Adrenal gland (tissue), 12 donors: ENCODE data around the gene TLCD2. TPM values are rescaled to one million over a fixed set of nuclear protein-coding genes. Genes with fewer than 3 reads are reported as not detected.
"Not testable (repeated sequence)": the region's sequence is repeated elsewhere in the genome, so short reads cannot be mapped to it uniquely, and the experiment has no call there.

Source experiments
- DNase-seq, 7 donors: peaks; one replicate each; pipeline ENCODE4 v3.0.0-alpha.2; 2019 to 2020
- H3K27ac ChIP-seq, 5 donors: fragments of 200-600 bp; sonication (generic) in 4 of 5; 1 replicate in 3 of 5; 2 replicates in 2 of 5; pipeline versions ENCODE4 v1.5.1 to v1.8.0; 2016 to 2020; ENCODE audit warnings: mild to moderate bottlenecking in 1 of 5
- H3K27me3 ChIP-seq: fragments of 200-600 bp; 2 replicates; pipeline ENCODE4 v1.8.0; 2021
- H3K36me3 ChIP-seq, 2 donors: fragments of 200-600 bp; replicated peaks in 1 of 2; 1 replicate in 1 of 2; 2 replicates in 1 of 2; pipeline versions ENCODE4 v1.5.1 to v1.8.0; 2018 to 2022
- H3K4me1 ChIP-seq, 2 donors: fragments of 200-600 bp; replicated peaks in 1 of 2; 1 replicate in 1 of 2; 2 replicates in 1 of 2; pipeline versions ENCODE4 v1.5.1 to v1.8.0; 2018 to 2021
- H3K4me3 ChIP-seq, 4 donors: fragments of 200-600 bp; sonication (generic) in 3 of 4; one replicate each; pipeline ENCODE4 v1.5.1; 2016 to 2018
- H3K9me3 ChIP-seq, 3 donors: fragments of 200-600 bp; sonication (generic) in 1 of 3; replicated peaks in 1 of 3; 1 replicate in 2 of 3; 2 replicates in 1 of 3; pipeline versions ENCODE4 v1.5.1 to v1.8.0; 2016 to 2021
- CTCF ChIP-seq, 6 experiments: fragments of 450-650 bp in 4 of 6; fragments of 200-600 bp in 2 of 6; sonication (generic) in 1 of 6; IDR thresholded peaks; 1 replicate in 5 of 6; 2 replicates in 1 of 6; pipeline versions ENCODE4 v1.5.1 to v1.8.0; 2016 to 2021; ENCODE audit warnings: antibody characterized with exemption in 6 of 6, mild to moderate bottlenecking in 2 of 6, moderate library complexity in 1 of 6
- POLR2A ChIP-seq, 2 donors: fragments of 450-650 bp; IDR thresholded peaks; one replicate each; pipeline ENCODE4 v1.6.1; 2017; ENCODE audit warnings: antibody characterized with exemption in 2 of 2, mild to moderate bottlenecking in 2 of 2, moderate library complexity in 1 of 2
- WGBS, 4 donors: extraction: QIAGEN DNeasy Blood & Tissue Kit in 2 of 4; methylation state at CpG; one replicate each; pipeline versions ENCODE4 v1.1.5 to v1.1.7; 2013 to 2017; 5-methylcytosine and 5-hydroxymethylcytosine counted together
- intact Hi-C, 2 donors: fragments of 100-400 bp; cut with DNase I; formaldehyde crosslinking; loops; one replicate each; pipeline versions ENCODE4 v1.14.1 to v1.15.0; 2022 to 2023
- polyA plus RNA-seq, 3 donors: library from polyadenylated mRNA; stranded (reverse); fragments of 200-250 nt in 2 of 3; fragments of 350-450 nt in 1 of 3; fragmentation: Illumina TruSeq in 1 of 3; extraction: RNeasy Lipid Tissue Mini Kit (QIAGEN cat#74804) in 1 of 3; gene quantifications; one replicate each; pipeline ENCODE4 v1.2.3, GENCODE V29; 2013 to 2014
- total RNA-seq, 9 donors: library from RNA; depleted of rRNA in 4 of 9; stranded (reverse); fragments of >200 nt in 4 of 9; fragments of 120-200 nt in 1 of 9; fragmentation: NEBNext Ultra II Directional in 1 of 9; extraction: Animal tissue kit (Norgen Biotek cat#: 25700) in 1 of 9; gene quantifications; one replicate each; pipeline versions ENCODE4 v1.1.0 to v1.2.4, GENCODE V29; 2013 to 2023
- donor health status: healthy with polysubstance abuse.
- donor health status: Bipolar disorder and iron deficiency.
- donor health status: DM: yes; HTN: yes; CAD: no.
- donor health status: DM: no; HTN: no; CAD: no.
- donor health status: DM: no; HTN: no; CAD: no.
- donor health status: DM: yes; HTN: yes; CAD: no.

The TLCD2 gene
- total and polyA plus RNA-seq, 12 donors: 4.3 to 58.8 (median 10.6) TPM

GRCh38 chr17:1697681-1698080 is 12.5 kb downstream of the TLCD2 start:
- no peak overlapping the region for H3K27ac ChIP-seq
- H3K4me1 ChIP-seq: no peaks in the 10 kb centered on the region
- 49 to 66% (median 59%) methylated on average over 4 to 5 of the region's 5 CpGs for WGBS, 4 donors
- DNase-seq: no peak
- H3K9me3 ChIP-seq: no peaks in the 10 kb centered on the region
- H3K36me3 ChIP-seq: no peaks in the 10 kb centered on the region
- intact Hi-C loops: no loop called here
- no peak overlapping the region for H3K4me3 ChIP-seq
- no peak for TF ChIP-seq POLR2A (IDR thresholded peaks at IDR 0.05)
- TF ChIP-seq CTCF (IDR thresholded peaks at IDR 0.05): no peak
- H3K27me3 ChIP-seq: no peaks in the 10 kb centered on the region

GRCh38 chr17:1695365-1695764 is 14.8 kb downstream of the TLCD2 start:
- Histone ChIP-seq H3K4me1 (no peaks in the 10 kb centered on the region), H3K27me3 (no peaks in the 10 kb centered on the region), H3K27ac (no peak overlapping the region), H3K36me3 (no peaks in the 10 kb centered on the region), H3K9me3 (no peaks in the 10 kb centered on the region), H3K4me3 (no peak overlapping the region)
- 67 to 85% (median 77%) methylated on average over 7 to 8 of the region's 8 CpGs for WGBS, 4 donors
- TF ChIP-seq POLR2A (IDR thresholded peaks at IDR 0.05) (no peak), CTCF (IDR thresholded peaks at IDR 0.05) (no peak)
- intact Hi-C loops: no loop called here
- no peak for DNase-seq

GRCh38 chr17:1693339-1693738 is 16.8 kb downstream of the TLCD2 start:
- 85 to 93% (median 90%) methylated on average over 7 of the region's 7 CpGs for WGBS, 4 donors
- Histone ChIP-seq H3K36me3 (no peaks in the 10 kb centered on the region), H3K27me3 (no peaks in the 10 kb centered on the region), H3K27ac (no peak overlapping the region), H3K9me3 (no peaks in the 10 kb centered on the region), H3K4me1 (no peaks in the 10 kb centered on the region), H3K4me3 (no peak overlapping the region)
- no peak for DNase-seq
- TF ChIP-seq CTCF (IDR thresholded peaks at IDR 0.05): no peak
- no peak for TF ChIP-seq POLR2A (IDR thresholded peaks at IDR 0.05)
- intact Hi-C loops: no loop called here

GRCh38 chr17:1690544-1691221 is 19.5 kb downstream of the TLCD2 start:
- DNase-seq: no peak
- Histone ChIP-seq H3K36me3 (no peaks in the 10 kb centered on the region), H3K9me3 (no peaks in the 10 kb centered on the region), H3K4me1 (no peaks in the 10 kb centered on the region), H3K27ac (no peak overlapping the region), H3K4me3 (no peak overlapping the region), H3K27me3 (no peaks in the 10 kb centered on the region)
- WGBS, 4 donors: 87 to 94% (median 92%) methylated on average over 4 to 6 of the region's 8 CpGs
- no peak for TF ChIP-seq POLR2A (IDR thresholded peaks at IDR 0.05)
- no peak for TF ChIP-seq CTCF (IDR thresholded peaks at IDR 0.05)
- intact Hi-C loops: no loop called here

- H3K9me3 ChIP-seq, H3K27ac ChIP-seq, H3K4me3 ChIP-seq, DNase-seq, intact Hi-C loops, H3K27me3 ChIP-seq, H3K36me3 ChIP-seq: not testable (repeated sequence)
- 72 to 92% (median 77%) methylated on average over 6 of the region's 6 CpGs for WGBS, 4 donors
- peaks cover 5 to 11% of the 10 kb centered on the region in 2 donors for H3K4me1 ChIP-seq
Measured at GRCh38 chr17:1688405-1688804, 21.8 kb downstream of the TLCD2 start.
